OCI-M2 (cell line): ENCODE data around the gene BMP8B.
"Not testable (repeated sequence)": the region's sequence is repeated elsewhere in the genome, so short reads cannot be mapped to it uniquely, and the experiment has no call there.

Experiments
- DNase-seq: peaks from one replicate; lab custom pipeline; 2025; ENCODE audit not compliant: unreplicated experiment; lab: John Stamatoyannopoulos, UW

The BMP8B gene

GRCh38 chr1:39788758-39789570, at the start of gene BMP8B:
Gene BMP8B (minus strand): TSS chr1:39788865. CDS start chr1:39788485, 380 bp downstream.
- no peak for DNase-seq

GRCh38 chr1:39836595-39837110, 48.0 kb upstream of the BMP8B start:
- DNase-seq, result no peak

- no peak for DNase-seq
Measured at GRCh38 chr1:39835935-39836594, 47.4 kb upstream of the BMP8B start.

GRCh38 chr1:39835110-39835509, 46.4 kb upstream of the BMP8B start:
- no peak for DNase-seq

- DNase-seq, result no peak
Measured at GRCh38 chr1:39833621-39834385, 45.1 kb upstream of the BMP8B start.

- no peak for DNase-seq
Measured at GRCh38 chr1:39833121-39833520, 44.5 kb upstream of the BMP8B start.

- DNase-seq, result no peak
Measured at GRCh38 chr1:39832294-39832693, 43.6 kb upstream of the BMP8B start.

GRCh38 chr1:39829791-39830533, 41.3 kb upstream of the BMP8B start:
- DNase-seq, result no peak

- DNase-seq, result no peak
Measured at GRCh38 chr1:39828734-39829133, 40.1 kb upstream of the BMP8B start.

GRCh38 chr1:39828255-39828654, 39.6 kb upstream of the BMP8B start:
- not testable (repeated sequence) for DNase-seq

GRCh38 chr1:39827201-39827600, 38.5 kb upstream of the BMP8B start:
- no peak for DNase-seq

- DNase-seq, result no peak
Measured at GRCh38 chr1:39826583-39826982, 37.9 kb upstream of the BMP8B start.

- no peak for DNase-seq
Measured at GRCh38 chr1:39825432-39825941, 36.8 kb upstream of the BMP8B start.

- DNase-seq, result not testable (repeated sequence)
Measured at GRCh38 chr1:39823450-39823849, 34.8 kb upstream of the BMP8B start.

GRCh38 chr1:39822146-39822545, 33.5 kb upstream of the BMP8B start:
- DNase-seq, result no peak

GRCh38 chr1:39819091-39819812, 30.6 kb upstream of the BMP8B start:
- no peak for DNase-seq

GRCh38 chr1:39818482-39818881, 29.8 kb upstream of the BMP8B start:
- DNase-seq, result no peak

- DNase-seq, result not testable (repeated sequence)
Measured at GRCh38 chr1:39817091-39817932, 28.6 kb upstream of the BMP8B start.
